BLaER1 (cell line): ENCODE measurements around the gene EDAR.

Experiments used
- H3K27ac ChIP-seq: shearing (Covaris generic); formaldehyde crosslinking; 2 replicates; pipeline ENCODE4 v1.8.1; 2022
- H3K27me3 ChIP-seq: shearing (Covaris generic); formaldehyde crosslinking; 2 replicates; pipeline ENCODE4 v1.8.1; 2022
- H3K36me3 ChIP-seq: shearing (Covaris generic); formaldehyde crosslinking; 2 replicates; pipeline ENCODE4 v1.8.1; 2022
- H3K4me1 ChIP-seq: shearing (Covaris generic); formaldehyde crosslinking; 2 replicates; pipeline ENCODE4 v1.8.1; 2022
- H3K4me2 ChIP-seq: shearing (Covaris generic); formaldehyde crosslinking; 2 replicates; pipeline ENCODE4 v1.8.1; 2022
- H3K4me3 ChIP-seq: shearing (Covaris generic); formaldehyde crosslinking; 2 replicates; pipeline ENCODE4 v1.8.1; 2022
- H3K9ac ChIP-seq: shearing (Covaris generic); formaldehyde crosslinking; 2 replicates; pipeline ENCODE4 v1.8.1; 2022
- H3K9me3 ChIP-seq: shearing (Covaris generic); formaldehyde crosslinking; 2 replicates; pipeline ENCODE4 v1.8.1; 2022
- H4K20me1 ChIP-seq: shearing (Covaris generic); formaldehyde crosslinking; 2 replicates; pipeline ENCODE4 v1.8.1; 2022
- Cebpa-rat ChIP-seq: shearing (Covaris generic); IDR thresholded peaks from 2 replicates; pipeline ENCODE4 v1.8.1; 2022

Gene EDAR

DNA sequence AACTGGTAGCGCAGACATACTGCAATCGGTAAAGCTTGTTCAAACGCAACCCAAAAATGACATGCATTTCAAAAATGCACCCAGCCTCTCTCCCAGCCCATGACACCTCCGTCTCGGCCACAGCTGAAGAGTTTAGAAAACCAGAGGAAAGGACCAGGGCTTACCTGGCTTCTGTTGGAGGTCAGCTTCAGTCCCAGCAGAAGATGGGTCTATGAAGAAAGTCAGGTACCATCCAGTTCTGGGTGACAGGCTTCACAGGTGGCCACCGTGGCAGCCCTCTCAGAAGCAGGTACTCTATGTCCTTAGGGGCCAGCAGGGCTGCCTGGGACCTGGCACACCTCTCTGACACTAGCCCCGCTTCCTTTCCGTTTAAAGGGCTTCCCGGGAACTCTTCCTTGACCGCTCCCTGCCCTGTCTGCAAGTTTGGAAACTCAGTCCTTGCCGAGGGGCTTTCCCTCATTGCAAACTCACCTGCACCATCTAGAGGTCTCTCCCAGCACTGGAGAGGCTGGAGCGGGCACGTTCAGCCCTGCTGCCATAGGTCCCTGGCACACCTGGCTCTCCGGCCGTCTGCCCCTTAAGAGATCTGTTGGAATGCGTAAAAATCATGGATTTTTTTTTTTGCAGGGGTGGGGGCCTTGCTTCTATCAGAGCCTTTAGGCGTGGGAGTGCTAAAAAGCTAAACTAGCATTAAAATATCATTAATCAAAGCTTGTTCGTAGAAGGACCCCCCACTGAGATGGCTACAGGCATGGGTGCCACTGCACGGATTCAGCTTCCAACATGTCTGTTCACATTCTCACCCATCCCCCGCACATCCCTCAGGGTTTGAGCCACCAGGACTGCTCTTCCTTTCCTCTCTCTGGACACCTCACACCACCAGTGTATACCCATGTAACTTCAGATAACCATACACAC is at the start of gene EDAR:
EDAR (minus strand) TSS at position 425 of the 918 bp plus-strand sequence. CDS start 58,206 bp downstream, outside the sequence.
- peaks cover 9% of the 10 kb centered on the region; the same call in 1 of the 2 replicates for H3K4me1 ChIP-seq
- H4K20me1 ChIP-seq: no peaks in the 10 kb centered on the region
- no peaks in the 10 kb centered on the region for H3K9me3 ChIP-seq
- H3K4me2 ChIP-seq: no peak within 1 kb of the TSS
- H3K27me3 ChIP-seq: no peaks in the 10 kb centered on the region
- H3K4me3 ChIP-seq: no peak within 1 kb of the TSS
- H3K27ac ChIP-seq: no peak within 1 kb of the TSS
- no peak for TF ChIP-seq Cebpa-rat
- H3K36me3 ChIP-seq: no peaks in the 10 kb centered on the region
- H3K9ac ChIP-seq: no peak within 1 kb of the TSS

DNA sequence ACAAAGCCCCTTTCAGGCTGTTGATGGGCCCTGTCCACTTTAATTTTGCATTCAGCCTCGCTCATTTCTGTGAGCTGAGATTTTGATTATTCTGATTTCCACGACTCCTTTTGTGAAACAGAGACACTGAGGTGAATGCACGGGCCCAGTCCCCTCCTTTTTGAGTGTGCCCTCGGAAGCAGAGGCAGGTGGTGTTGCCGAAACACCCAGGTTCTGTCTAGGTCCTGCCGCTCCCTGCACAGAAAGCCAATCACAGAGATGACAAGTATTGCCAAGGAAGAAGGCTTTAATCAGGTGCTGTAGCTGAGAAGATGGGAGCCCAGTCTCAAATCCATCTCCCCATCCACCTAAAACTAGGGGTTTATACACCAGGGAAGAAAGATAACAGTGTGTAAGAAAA is 44.2 kb upstream of the EDAR start:
- Histone ChIP-seq H3K9me3 (peaks cover 10% of the 10 kb centered on the region), H3K4me3 (no peak overlapping the region), H3K27ac (no peak overlapping the region), H3K27me3 (no peaks in the 10 kb centered on the region), H3K36me3 (no peaks in the 10 kb centered on the region), H4K20me1 (no peaks in the 10 kb centered on the region), H3K4me1 (peaks cover 18% of the 10 kb centered on the region), H3K9ac (no peak overlapping the region), H3K4me2 (peak overlapping the region; percentile 92; the same call in 1 of the 2 replicates)
- no peak for TF ChIP-seq Cebpa-rat

DNA sequence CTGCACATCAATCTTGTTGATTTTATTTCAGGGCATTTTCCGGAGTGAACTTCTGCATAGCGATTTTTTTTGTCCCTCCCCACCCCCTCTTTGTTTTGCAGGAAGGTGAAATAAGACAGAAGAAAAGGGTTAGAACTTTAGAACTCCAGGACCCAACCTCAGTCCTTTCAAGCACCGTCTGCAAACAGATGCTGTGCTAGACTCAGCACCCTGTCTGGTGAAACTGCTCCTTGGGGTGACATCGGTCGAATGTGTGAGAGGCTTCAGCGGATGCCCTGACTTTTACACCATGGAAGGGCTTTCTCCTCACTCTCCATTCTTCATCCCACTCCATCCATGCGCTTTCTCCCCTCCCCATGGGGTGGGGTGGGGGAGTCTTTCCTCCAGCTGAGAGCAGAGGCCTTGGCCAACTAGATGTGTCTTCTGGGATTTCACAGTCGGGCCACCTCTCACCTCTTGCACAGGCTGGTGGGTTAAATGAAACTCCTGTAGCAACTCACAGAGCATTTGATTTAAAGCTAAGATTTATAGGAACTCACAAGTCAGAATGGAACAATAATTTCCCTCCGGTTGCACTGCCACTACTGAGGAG is 43.3 kb upstream of the EDAR start:
- no peak for TF ChIP-seq Cebpa-rat
- Histone ChIP-seq H3K36me3 (no peaks in the 10 kb centered on the region), H3K4me1 (peaks cover 18% of the 10 kb centered on the region), H3K27ac (peak overlapping the region; percentile 78), H3K9me3 (peaks cover 10% of the 10 kb centered on the region), H3K9ac (peak overlapping the region; percentile 74), H3K4me2 (peak overlapping the region; percentile 92), H4K20me1 (no peaks in the 10 kb centered on the region), H3K4me3 (peak overlapping the region; percentile 66), H3K27me3 (no peaks in the 10 kb centered on the region)

DNA sequence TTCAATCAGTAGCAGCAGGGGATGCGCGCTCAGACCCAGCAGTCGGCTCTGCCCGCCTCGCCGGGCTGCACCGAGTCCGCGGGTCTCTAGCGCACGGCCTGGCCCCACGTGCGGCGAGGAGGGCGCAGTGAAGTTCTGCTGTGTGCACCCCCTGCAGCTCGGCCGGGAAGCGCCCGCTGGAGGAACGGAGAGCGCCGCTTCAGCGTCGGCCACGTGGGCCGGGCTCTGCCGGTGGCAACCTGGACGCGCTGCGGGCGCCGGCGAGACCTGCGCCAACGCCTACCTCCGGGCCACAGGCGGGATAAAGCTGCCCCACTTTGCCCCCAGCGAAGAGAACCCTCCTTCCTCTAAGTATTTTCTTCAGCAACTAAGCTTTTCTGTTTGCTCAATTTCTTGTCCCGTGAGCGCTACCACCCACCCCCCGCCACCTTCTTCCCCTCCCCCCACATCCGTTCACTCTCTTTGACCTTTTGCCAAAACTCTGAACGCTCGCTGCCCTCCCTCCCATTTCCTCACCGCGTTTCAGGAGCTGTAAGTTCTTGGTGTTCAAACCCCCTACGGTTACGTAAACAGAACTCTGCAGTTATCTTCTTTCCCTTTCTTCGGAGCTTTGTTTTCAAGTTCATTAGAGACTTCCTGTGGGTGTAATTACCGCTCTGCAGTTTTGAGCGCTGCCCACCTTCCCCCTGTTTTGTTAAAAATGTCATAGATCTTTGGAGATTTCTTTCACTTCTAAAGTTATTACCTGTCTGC is 42.6 kb upstream of the EDAR start:
- Histone ChIP-seq H3K4me1 (peaks cover 18% of the 10 kb centered on the region), H3K27me3 (no peaks in the 10 kb centered on the region), H3K36me3 (no peaks in the 10 kb centered on the region), H3K4me3 (peak overlapping the region; percentile 66), H3K9me3 (peaks cover 10% of the 10 kb centered on the region), H3K27ac (peak overlapping the region; percentile 78), H3K9ac (peak overlapping the region; percentile 74), H3K4me2 (peak overlapping the region; percentile 92), H4K20me1 (no peaks in the 10 kb centered on the region)
- TF ChIP-seq Cebpa-rat: no peak

DNA sequence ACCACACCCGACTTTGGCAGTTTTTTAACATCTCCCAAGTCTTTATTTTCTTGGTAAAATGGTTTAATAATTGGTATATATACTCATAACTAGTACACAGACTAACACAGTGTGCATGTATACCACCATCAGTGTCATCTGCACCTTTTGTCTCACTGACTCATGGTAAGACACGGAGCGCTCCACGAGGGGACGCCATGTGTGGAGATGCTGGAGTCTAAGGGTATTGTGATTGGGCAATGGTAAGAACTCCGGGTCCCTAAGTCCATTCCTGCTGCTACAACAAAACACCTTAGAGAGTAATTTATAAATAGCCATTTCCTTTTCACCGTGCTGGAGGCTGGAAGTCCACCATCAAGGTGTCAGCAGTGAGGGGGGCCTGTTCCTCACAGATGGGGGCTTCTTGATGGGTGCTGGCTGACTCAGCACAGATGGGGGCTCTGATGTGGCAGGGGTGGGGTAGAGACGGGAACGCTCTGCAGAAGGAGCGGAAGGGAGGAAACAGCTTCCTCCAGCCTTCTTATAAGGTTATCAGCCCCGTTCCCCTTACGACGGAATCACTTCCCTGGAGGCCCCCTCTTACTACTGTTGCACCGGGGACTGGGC is 42.0 kb upstream of the EDAR start:
- no peaks in the 10 kb centered on the region for H3K27me3 ChIP-seq
- no peak for TF ChIP-seq Cebpa-rat
- peak overlapping the region; percentile 92 for H3K4me2 ChIP-seq
- H3K36me3 ChIP-seq: no peaks in the 10 kb centered on the region
- H3K9ac ChIP-seq: peak overlapping the region; percentile 74
- H3K4me3 ChIP-seq: peak overlapping the region; percentile 66
- H3K4me1 ChIP-seq: peaks cover 18% of the 10 kb centered on the region
- no peaks in the 10 kb centered on the region for H4K20me1 ChIP-seq
- H3K9me3 ChIP-seq: peaks cover 10% of the 10 kb centered on the region
- H3K27ac ChIP-seq: peak overlapping the region; percentile 78

DNA sequence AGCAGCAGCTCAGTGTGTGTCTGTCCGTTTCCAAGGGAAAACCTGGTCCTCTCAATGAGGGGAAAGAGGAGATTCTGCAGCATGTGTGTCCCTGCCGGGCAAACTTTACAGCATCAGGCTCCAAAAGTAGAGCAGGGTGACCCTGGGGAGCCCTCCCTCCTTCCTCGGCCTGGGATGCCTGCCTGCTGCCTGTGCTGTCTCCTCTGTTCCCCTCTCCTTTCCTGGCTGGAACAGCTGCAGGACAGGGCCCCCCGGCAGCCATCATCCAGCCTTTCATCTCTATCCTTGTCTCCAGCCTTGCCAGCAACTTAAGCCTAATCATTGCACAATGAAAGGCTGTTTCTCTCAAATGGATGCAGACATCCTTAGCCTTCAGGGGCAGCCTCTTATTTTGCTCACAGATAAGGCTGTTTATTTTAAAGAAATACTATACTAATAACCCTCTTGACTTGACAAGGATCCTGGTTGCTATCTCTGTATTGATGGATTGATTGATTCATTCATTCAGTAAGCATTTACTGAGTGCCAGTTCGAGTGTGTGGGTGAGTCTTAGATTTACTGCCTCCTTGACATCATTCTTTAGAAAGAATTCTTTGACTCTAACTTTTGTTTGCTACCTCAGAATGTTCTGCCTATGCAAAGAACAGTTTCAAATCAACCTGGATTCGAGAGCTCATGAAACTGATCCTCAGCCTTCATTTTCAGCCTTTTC is 40.6 kb upstream of the EDAR start:
- Histone ChIP-seq H3K36me3 (no peaks in the 10 kb centered on the region), H3K4me2 (no peak overlapping the region), H3K4me1 (peaks cover 18% of the 10 kb centered on the region), H3K27ac (no peak overlapping the region), H3K9me3 (peaks cover 10% of the 10 kb centered on the region), H4K20me1 (no peaks in the 10 kb centered on the region), H3K27me3 (no peaks in the 10 kb centered on the region), H3K9ac (no peak overlapping the region), H3K4me3 (no peak overlapping the region)
- no peak for TF ChIP-seq Cebpa-rat

DNA sequence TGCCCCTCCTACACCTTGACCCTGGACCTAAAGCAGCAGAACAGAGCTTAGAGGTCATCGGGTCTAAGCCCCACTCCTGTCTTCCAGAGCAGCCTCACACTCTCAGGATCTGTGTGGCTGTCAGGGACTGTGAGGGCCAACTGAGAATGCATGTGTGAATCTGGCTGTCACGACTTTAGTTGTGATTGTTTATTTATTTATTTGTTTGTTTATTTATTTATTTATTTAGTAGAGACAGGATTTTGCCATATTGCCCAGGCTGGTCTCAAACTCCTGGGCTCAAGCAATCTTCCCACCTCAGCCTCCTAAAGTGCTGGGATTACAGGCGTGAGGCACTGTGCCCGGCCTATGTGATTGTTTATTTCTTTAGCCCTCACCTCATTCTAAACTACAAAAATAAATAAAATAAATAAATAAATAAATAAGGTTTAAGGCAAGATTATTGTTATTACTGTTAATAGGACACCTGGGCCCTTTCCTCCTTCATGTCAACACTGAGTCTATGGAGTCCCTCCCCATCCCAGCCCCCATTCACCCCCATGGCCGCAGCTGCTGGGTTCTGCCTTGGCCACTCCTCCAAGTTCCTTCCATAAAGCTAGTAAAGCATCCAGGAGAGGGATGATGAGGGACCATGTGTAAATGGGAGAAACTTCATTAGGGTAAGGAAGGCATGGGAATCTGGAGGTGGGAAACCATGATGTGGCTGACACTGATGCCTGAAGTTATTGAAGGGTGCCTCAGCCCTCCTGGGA is 39.9 kb upstream of the EDAR start:
- Histone ChIP-seq H3K27me3 (no peaks in the 10 kb centered on the region), H3K27ac (no peak overlapping the region), H3K4me2 (no peak overlapping the region), H4K20me1 (no peaks in the 10 kb centered on the region), H3K9me3 (peaks cover 10% of the 10 kb centered on the region), H3K9ac (no peak overlapping the region), H3K36me3 (no peaks in the 10 kb centered on the region), H3K4me3 (no peak overlapping the region), H3K4me1 (peaks cover 18% of the 10 kb centered on the region)
- no peak for TF ChIP-seq Cebpa-rat

DNA sequence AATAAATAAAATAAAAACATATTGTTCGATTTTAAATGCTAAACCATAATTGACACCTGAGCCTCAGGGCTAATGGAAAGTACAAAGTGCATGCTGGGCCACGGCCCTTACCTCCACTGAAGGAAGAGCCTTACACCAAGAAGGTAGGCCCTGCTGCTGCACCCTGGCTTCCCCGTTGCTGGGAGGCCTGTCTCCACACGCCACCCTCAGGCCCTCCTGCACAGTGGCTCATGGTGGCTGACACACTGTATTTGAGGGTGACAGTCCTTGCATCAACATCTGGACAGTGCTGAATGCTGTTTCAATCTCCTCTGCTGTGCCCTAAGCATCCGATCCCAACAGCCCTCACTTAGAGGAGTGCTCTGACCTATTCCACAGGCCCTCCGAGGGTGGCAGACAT is 39.3 kb upstream of the EDAR start:
- Histone ChIP-seq H3K27me3 (no peaks in the 10 kb centered on the region), H3K4me1 (peaks cover 18% of the 10 kb centered on the region), H3K9me3 (peaks cover 4% of the 10 kb centered on the region), H3K27ac (no peak overlapping the region), H3K4me2 (no peak overlapping the region), H3K4me3 (no peak overlapping the region), H4K20me1 (no peaks in the 10 kb centered on the region), H3K36me3 (no peaks in the 10 kb centered on the region), H3K9ac (no peak overlapping the region)
- no peak for TF ChIP-seq Cebpa-rat

DNA sequence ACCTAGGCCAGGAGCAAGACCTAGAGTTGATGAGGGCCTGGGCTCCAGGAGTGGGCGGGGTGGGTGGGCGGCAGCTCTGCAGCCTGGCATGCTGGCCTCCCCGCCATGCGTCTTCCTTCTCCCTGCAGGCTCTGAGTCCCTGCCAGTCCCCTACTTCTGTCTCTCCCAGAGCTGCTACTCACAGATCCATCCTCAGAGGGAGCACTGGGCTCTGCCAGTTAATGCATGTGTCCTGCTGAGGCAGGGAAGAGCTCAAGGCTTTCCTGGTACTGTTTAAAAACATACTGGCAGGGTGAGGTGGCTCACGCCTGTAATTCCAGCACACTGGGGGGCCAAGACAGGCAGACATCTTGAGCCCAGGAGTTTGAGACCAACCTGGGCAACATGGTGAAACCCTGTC is 38.7 kb upstream of the EDAR start:
- no peaks in the 10 kb centered on the region for H4K20me1 ChIP-seq
- no peaks in the 10 kb centered on the region for H3K9me3 ChIP-seq
- no peak overlapping the region for H3K27ac ChIP-seq
- no peak for TF ChIP-seq Cebpa-rat
- no peaks in the 10 kb centered on the region for H3K36me3 ChIP-seq
- no peak overlapping the region for H3K4me3 ChIP-seq
- peaks cover 15% of the 10 kb centered on the region for H3K4me1 ChIP-seq
- no peak overlapping the region for H3K4me2 ChIP-seq
- H3K27me3 ChIP-seq: no peaks in the 10 kb centered on the region
- no peak overlapping the region for H3K9ac ChIP-seq
